ENCODE data around the gene MTUS2.

The MTUS2 gene

GRCh38 chr13:29108068-29108786, 288.1 kb downstream of the MTUS2 start:
- no peak for DNase-seq (ENCODE audit: low spot score)

- no peak for DNase-seq (ENCODE audit: low spot score)
Measured at GRCh38 chr13:29109987-29110386, 289.8 kb downstream of the MTUS2 start.

- DNase-seq (ENCODE audit: low spot score) = no peak
Measured at GRCh38 chr13:29111446-29111845, 291.3 kb downstream of the MTUS2 start.

- no peak for DNase-seq (ENCODE audit: low spot score)
Measured at GRCh38 chr13:29115842-29116241, 295.7 kb downstream of the MTUS2 start.

GRCh38 chr13:29117663-29118062, 297.5 kb downstream of the MTUS2 start:
- DNase-seq (ENCODE audit: low spot score) = no peak

GRCh38 chr13:29118471-29118870, 298.3 kb downstream of the MTUS2 start:
- no peak for DNase-seq (ENCODE audit: low spot score)

- DNase-seq (ENCODE audit: low spot score) = no peak
Measured at GRCh38 chr13:29125191-29125933, 305.2 kb downstream of the MTUS2 start.

GRCh38 chr13:29125934-29126424, 305.8 kb downstream of the MTUS2 start:
- no peak for DNase-seq (ENCODE audit: low spot score)

GRCh38 chr13:29129616-29130015, 309.5 kb downstream of the MTUS2 start:
- no peak for DNase-seq (ENCODE audit: low spot score)

- DNase-seq (ENCODE audit: low spot score) = no peak
Measured at GRCh38 chr13:29131159-29131558, 311.0 kb downstream of the MTUS2 start.

- DNase-seq (ENCODE audit: low spot score) = no peak
Measured at GRCh38 chr13:29131881-29132668, 311.9 kb downstream of the MTUS2 start.

- no peak for DNase-seq (ENCODE audit: low spot score)
Measured at GRCh38 chr13:29136341-29136740, 316.2 kb downstream of the MTUS2 start.

GRCh38 chr13:29137016-29137415, 316.9 kb downstream of the MTUS2 start:
- no peak for DNase-seq (ENCODE audit: low spot score)

GRCh38 chr13:29137995-29138394, 317.9 kb downstream of the MTUS2 start:
- no peak for DNase-seq (ENCODE audit: low spot score)

- no peak for DNase-seq (ENCODE audit: low spot score)
Measured at GRCh38 chr13:29140277-29140676, 320.1 kb downstream of the MTUS2 start.

GRCh38 chr13:29143847-29144246, 323.7 kb downstream of the MTUS2 start:
- no peak for DNase-seq (ENCODE audit: low spot score)

- no peak for DNase-seq (ENCODE audit: low spot score)
Measured at GRCh38 chr13:29154390-29154789, 334.3 kb downstream of the MTUS2 start.

- no peak for DNase-seq (ENCODE audit: low spot score)
Measured at GRCh38 chr13:29156136-29156535, 336.0 kb downstream of the MTUS2 start.

- no peak for DNase-seq (ENCODE audit: low spot score)
Measured at GRCh38 chr13:29159871-29160270, 339.7 kb downstream of the MTUS2 start.

GRCh38 chr13:29160862-29161261, 340.7 kb downstream of the MTUS2 start:
- DNase-seq (ENCODE audit: low spot score) = no peak

- DNase-seq (ENCODE audit: low spot score) = no peak
Measured at GRCh38 chr13:29161676-29162075, 341.5 kb downstream of the MTUS2 start.

- no peak for DNase-seq (ENCODE audit: low spot score)
Measured at GRCh38 chr13:29162638-29163235, 342.6 kb downstream of the MTUS2 start.

Data from hepatic stellate cell (primary cell).